Mucosa of rectum (tissue), 2 donors: ENCODE measurements around the gene POLDIP2.
A peak's percentile ranks its signal among the peaks of the same experiment; 100 is the strongest.

Experiments used
- H3K27ac ChIP-seq, 2 donors: one replicate each; pipeline ENCODE4 v1.7.0; 2013; ENCODE audit warnings: inconsistent platforms in 2 of 2, low read depth in 2 of 2, low read length in 2 of 2
- H3K27me3 ChIP-seq, 2 donors: one replicate each; pipeline ENCODE4 v1.7.0; 2013; ENCODE audit warnings: low read length in 2 of 2; ENCODE audit not compliant: control insufficient read depth in 2 of 2, insufficient read depth in 2 of 2
- H3K36me3 ChIP-seq, 2 donors: one replicate each; pipeline ENCODE4 v1.7.0; 2013; ENCODE audit warnings: low read length in 2 of 2; ENCODE audit not compliant: control insufficient read depth in 2 of 2, insufficient read depth in 2 of 2
- H3K4me1 ChIP-seq, 2 donors: one replicate each; pipeline ENCODE4 v1.7.0; 2013; ENCODE audit warnings: low read length in 2 of 2, mild to moderate bottlenecking in 1 of 2; ENCODE audit not compliant: control insufficient read depth in 2 of 2, insufficient read depth in 2 of 2
- H3K4me3 ChIP-seq, 2 donors: one replicate each; pipeline ENCODE4 v1.7.0; 2013; ENCODE audit warnings: low read length in 2 of 2
- H3K9ac ChIP-seq, 2 donors: one replicate each; pipeline ENCODE4 v1.7.0; 2013; ENCODE audit warnings: low read length in 2 of 2, low read depth in 1 of 2, mild to moderate bottlenecking in 1 of 2
- H3K9me3 ChIP-seq, 2 donors: one replicate each; pipeline ENCODE4 v1.7.0; 2013; ENCODE audit warnings: low read length in 2 of 2; ENCODE audit not compliant: control insufficient read depth in 2 of 2
- donor health status: healthy.
- donor health status: Normal muscosa, but diverticular disease.

Gene POLDIP2

GRCh38 chr17:28330671-28331070 is 26.7 kb downstream of the POLDIP2 start:
- Histone ChIP-seq H3K27ac (no peak overlapping the region), H3K4me3 (no peak overlapping the region), H3K36me3 (peaks cover 30 to 41% of the 10 kb centered on the region in 2 donors), H3K27me3 (no peaks in the 10 kb centered on the region), H3K4me1 (peaks cover 9 to 11% of the 10 kb centered on the region in 2 donors), H3K9me3 (no peaks in the 10 kb centered on the region), H3K9ac (no peak overlapping the region)

- no peaks in the 10 kb centered on the region for H3K27me3 ChIP-seq
- no peak overlapping the region for H3K27ac ChIP-seq
- H3K4me1 ChIP-seq = peaks cover 2 to 9% of the 10 kb centered on the region in 2 donors
- no peaks in the 10 kb centered on the region for H3K9me3 ChIP-seq
- H3K36me3 ChIP-seq = peaks cover 30 to 41% of the 10 kb centered on the region in 2 donors
- no peak overlapping the region for H3K9ac ChIP-seq
- H3K4me3 ChIP-seq = no peak overlapping the region
Observed at GRCh38 chr17:28328325-28328724, 29.0 kb downstream of the POLDIP2 start.

- Histone ChIP-seq H3K4me3 (no peak overlapping the region), H3K9ac (no peak overlapping the region), H3K4me1 (peaks cover 2 to 9% of the 10 kb centered on the region in 2 donors), H3K36me3 (peaks cover 30 to 41% of the 10 kb centered on the region in 2 donors), H3K27me3 (no peaks in the 10 kb centered on the region), H3K9me3 (no peaks in the 10 kb centered on the region), H3K27ac (no peak overlapping the region)
Observed at GRCh38 chr17:28327709-28328108, 29.6 kb downstream of the POLDIP2 start.

- Histone ChIP-seq H3K9ac (no peak overlapping the region), H3K4me3 (no peak overlapping the region), H3K9me3 (no peaks in the 10 kb centered on the region), H3K36me3 (peaks cover 28 to 40% of the 10 kb centered on the region in 2 donors), H3K4me1 (peaks cover 2 to 9% of the 10 kb centered on the region in 2 donors), H3K27me3 (no peaks in the 10 kb centered on the region), H3K27ac (no peak overlapping the region)
Observed at GRCh38 chr17:28327031-28327607, 30.2 kb downstream of the POLDIP2 start.

- no peaks in the 10 kb centered on the region for H3K27me3 ChIP-seq
- no peak overlapping the region for H3K4me3 ChIP-seq
- H3K27ac ChIP-seq = no peak overlapping the region
- no peak overlapping the region for H3K9ac ChIP-seq
- no peaks in the 10 kb centered on the region for H3K9me3 ChIP-seq
- peaks cover 18 to 32% of the 10 kb centered on the region in 2 donors for H3K36me3 ChIP-seq
- peaks cover 2 to 9% of the 10 kb centered on the region in 2 donors for H3K4me1 ChIP-seq
Observed at GRCh38 chr17:28326114-28326513, 31.2 kb downstream of the POLDIP2 start.

GRCh38 chr17:28325211-28325610 is 32.1 kb downstream of the POLDIP2 start:
- Histone ChIP-seq H3K27ac (no peak overlapping the region), H3K9ac (no peak overlapping the region), H3K4me3 (no peak overlapping the region), H3K9me3 (no peaks in the 10 kb centered on the region), H3K36me3 (peaks cover 11 to 24% of the 10 kb centered on the region in 2 donors), H3K4me1 (peaks cover 6 to 9% of the 10 kb centered on the region in 2 donors), H3K27me3 (no peaks in the 10 kb centered on the region)

GRCh38 chr17:28324781-28325180 is 32.5 kb downstream of the POLDIP2 start:
- H3K36me3 ChIP-seq = peaks cover 11 to 23% of the 10 kb centered on the region in 2 donors
- no peak overlapping the region for H3K9ac ChIP-seq
- no peaks in the 10 kb centered on the region for H3K9me3 ChIP-seq
- peaks cover 9 to 10% of the 10 kb centered on the region in 2 donors for H3K4me1 ChIP-seq
- no peaks in the 10 kb centered on the region for H3K27me3 ChIP-seq
- H3K27ac ChIP-seq = no peak overlapping the region
- no peak overlapping the region for H3K4me3 ChIP-seq

- peaks cover 10 to 20% of the 10 kb centered on the region in 2 donors for H3K36me3 ChIP-seq
- H3K27me3 ChIP-seq = no peaks in the 10 kb centered on the region
- no peak overlapping the region for H3K9ac ChIP-seq
- H3K9me3 ChIP-seq = no peaks in the 10 kb centered on the region
- H3K4me3 ChIP-seq = no peak overlapping the region
- no peak overlapping the region for H3K27ac ChIP-seq
- H3K4me1 ChIP-seq = peaks cover 9 to 15% of the 10 kb centered on the region in 2 donors
Observed at GRCh38 chr17:28324267-28324745, 33.0 kb downstream of the POLDIP2 start.

GRCh38 chr17:28320215-28321061 is 36.9 kb downstream of the POLDIP2 start:
- H3K9ac ChIP-seq = no peak overlapping the region
- no peaks in the 10 kb centered on the region for H3K9me3 ChIP-seq
- no peaks in the 10 kb centered on the region for H3K27me3 ChIP-seq
- H3K4me1 ChIP-seq = peaks cover 13 to 23% of the 10 kb centered on the region in 2 donors
- no peaks in the 10 kb centered on the region for H3K36me3 ChIP-seq
- peak overlapping the region in 1 of 2 donors; percentile 83 for H3K4me3 ChIP-seq
- H3K27ac ChIP-seq = no peak overlapping the region

GRCh38 chr17:28319598-28319935 is 37.8 kb downstream of the POLDIP2 start:
- Histone ChIP-seq H3K9me3 (no peaks in the 10 kb centered on the region), H3K4me3 (peak overlapping the region; percentile 70 to 83), H3K27ac (peak overlapping the region in 1 of 2 donors; percentile 48), H3K36me3 (no peaks in the 10 kb centered on the region), H3K4me1 (peaks cover 7 to 23% of the 10 kb centered on the region in 2 donors), H3K27me3 (no peaks in the 10 kb centered on the region), H3K9ac (peak overlapping the region; percentile 53 to 77)
